ENCODE measurements around the gene ZNF263. TPM values are rescaled to one million over a fixed set of nuclear protein-coding genes. Genes with fewer than 3 reads are reported as not detected.
A peak's percentile ranks its signal among the peaks of the same experiment; 100 is the strongest.

ZNF263 gene
- total and polyA plus RNA-seq, 8 donors, result 18.5 to 54.0 (median 49.6) TPM

DNA sequence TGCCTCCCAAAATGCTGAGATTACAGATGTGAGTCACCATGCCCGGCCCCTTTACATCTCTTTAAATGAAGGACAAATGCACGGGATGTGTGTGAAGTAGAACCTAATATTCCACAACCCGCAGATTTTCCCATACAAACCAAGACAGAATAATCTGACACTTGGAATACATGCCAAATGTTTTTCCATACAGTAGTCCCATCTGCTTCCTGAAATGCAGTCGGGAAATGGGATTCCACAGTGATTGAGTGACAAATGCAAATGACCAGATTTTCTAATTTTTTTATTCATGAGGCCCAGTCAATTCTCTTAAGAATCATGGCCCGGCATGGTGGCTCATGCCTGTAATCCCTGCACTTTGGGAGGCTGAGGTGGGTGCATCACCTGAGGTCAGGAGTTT lies 41.5 kb upstream of the ZNF263 start:
- Histone ChIP-seq H3K27me3 (no peaks in the 10 kb centered on the region), H3K4me1 (peaks cover 0 to 22% of the 10 kb centered on the region in 2 donors), H3K36me3 (peaks cover 0 to 35% of the 10 kb centered on the region in 2 donors), H3K4me3 (no peak overlapping the region), H3K27ac (no peak overlapping the region), H3K9me3 (no peaks in the 10 kb centered on the region)
- no peak for ATAC-seq
- no peak for DNase-seq
- TF ChIP-seq, protein P1, sequence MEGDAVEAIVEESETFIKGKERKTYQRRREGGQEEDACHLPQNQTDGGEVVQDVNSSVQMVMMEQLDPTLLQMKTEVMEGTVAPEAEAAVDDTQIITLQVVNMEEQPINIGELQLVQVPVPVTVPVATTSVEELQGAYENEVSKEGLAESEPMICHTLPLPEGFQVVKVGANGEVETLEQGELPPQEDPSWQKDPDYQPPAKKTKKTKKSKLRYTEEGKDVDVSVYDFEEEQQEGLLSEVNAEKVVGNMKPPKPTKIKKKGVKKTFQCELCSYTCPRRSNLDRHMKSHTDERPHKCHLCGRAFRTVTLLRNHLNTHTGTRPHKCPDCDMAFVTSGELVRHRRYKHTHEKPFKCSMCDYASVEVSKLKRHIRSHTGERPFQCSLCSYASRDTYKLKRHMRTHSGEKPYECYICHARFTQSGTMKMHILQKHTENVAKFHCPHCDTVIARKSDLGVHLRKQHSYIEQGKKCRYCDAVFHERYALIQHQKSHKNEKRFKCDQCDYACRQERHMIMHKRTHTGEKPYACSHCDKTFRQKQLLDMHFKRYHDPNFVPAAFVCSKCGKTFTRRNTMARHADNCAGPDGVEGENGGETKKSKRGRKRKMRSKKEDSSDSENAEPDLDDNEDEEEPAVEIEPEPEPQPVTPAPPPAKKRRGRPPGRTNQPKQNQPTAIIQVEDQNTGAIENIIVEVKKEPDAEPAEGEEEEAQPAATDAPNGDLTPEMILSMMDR (IDR thresholded peaks at IDR 0.05), result no peak
- intact Hi-C loops (cut with DNase I), result no loop called here

DNA sequence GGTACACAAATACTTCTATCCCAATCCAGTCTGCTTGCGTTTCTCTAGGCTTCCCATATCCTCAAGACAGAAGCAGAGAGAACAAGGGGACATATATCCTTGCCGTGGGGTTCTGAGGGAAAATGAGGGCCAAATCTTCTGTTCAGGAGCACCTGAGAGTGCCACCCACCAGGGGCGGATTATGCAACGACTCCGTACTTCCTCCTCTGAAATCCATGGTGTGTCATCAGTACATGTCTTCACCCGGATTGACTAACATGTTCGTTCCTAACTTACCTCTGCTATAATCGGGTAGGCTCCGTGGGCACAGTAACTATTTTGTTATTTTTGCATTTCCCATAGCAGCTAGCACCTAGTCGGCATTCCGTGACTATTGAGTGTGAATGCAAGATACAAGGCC lies 40.6 kb upstream of the ZNF263 start:
- no peaks in the 10 kb centered on the region for H3K27me3 ChIP-seq
- H3K4me3 ChIP-seq, result no peak overlapping the region
- H3K27ac ChIP-seq, result peak overlapping the region in 1 of 2 donors; percentile 67
- H3K9me3 ChIP-seq, result no peaks in the 10 kb centered on the region
- intact Hi-C loops (cut with DNase I), result no loop called here
- H3K36me3 ChIP-seq, result peaks cover 0 to 43% of the 10 kb centered on the region in 2 donors
- DNase-seq (no peak), ATAC-seq (no peak)
- H3K4me1 ChIP-seq, result peaks cover 0 to 22% of the 10 kb centered on the region in 2 donors
- TF ChIP-seq, protein P1 (IDR thresholded peaks at IDR 0.05), result no peak

DNA sequence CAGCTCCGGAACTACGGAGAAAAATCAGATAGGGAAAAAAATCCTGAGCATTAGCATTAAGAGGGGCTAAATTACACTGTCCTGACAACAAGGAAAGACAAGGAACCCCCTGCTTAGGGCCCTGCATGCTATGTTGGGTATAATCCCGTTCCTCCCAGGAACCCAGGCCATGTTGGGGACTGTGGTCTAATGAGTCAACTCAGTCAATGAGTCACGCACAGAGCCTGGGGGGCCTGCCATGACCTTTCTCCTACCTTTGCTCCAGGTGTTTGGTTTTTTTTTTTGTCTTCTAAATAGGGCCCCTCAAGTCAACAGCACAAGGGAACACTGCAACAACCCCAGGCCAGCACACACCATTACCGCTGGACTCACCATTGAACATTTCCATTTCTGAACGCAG lies 39.4 kb upstream of the ZNF263 start:
- Histone ChIP-seq H3K9me3 (no peaks in the 10 kb centered on the region), H3K36me3 (peaks cover 0 to 54% of the 10 kb centered on the region in 2 donors), H3K27me3 (no peaks in the 10 kb centered on the region), H3K27ac (no peak overlapping the region), H3K4me3 (no peak overlapping the region), H3K4me1 (peaks cover 0 to 22% of the 10 kb centered on the region in 2 donors)
- no peak for DNase-seq
- TF ChIP-seq, protein P1 (IDR thresholded peaks at IDR 0.05), result no peak
- intact Hi-C loops (cut with DNase I), result no loop called here
- ATAC-seq, result no peak

DNA sequence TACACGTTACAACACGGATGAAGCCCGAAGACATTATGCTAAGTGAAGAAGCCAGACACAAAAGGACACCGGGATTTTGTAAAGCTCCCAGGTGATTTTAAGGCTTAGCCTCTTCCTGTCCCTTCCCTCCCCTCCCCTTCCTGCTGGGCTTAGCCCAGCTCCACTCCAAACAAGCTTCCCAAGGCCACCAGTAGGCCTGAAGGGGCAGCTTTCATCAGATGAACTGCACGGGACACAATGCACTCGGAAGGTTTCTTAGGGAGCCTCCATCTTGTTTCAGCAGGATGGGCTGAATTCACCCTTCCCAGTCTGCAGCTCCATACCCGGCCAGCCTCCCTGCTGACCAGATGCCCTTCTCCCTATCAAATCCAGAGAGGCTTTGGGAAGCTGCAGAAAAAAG lies 37.3 kb upstream of the ZNF263 start:
- ATAC-seq (no peak), DNase-seq (no peak)
- Histone ChIP-seq H3K27me3 (no peaks in the 10 kb centered on the region), H3K4me3 (no peak overlapping the region), H3K9me3 (no peaks in the 10 kb centered on the region), H3K36me3 (peaks cover 0 to 66% of the 10 kb centered on the region in 2 donors), H3K27ac (no peak overlapping the region), H3K4me1 (peaks cover 0 to 24% of the 10 kb centered on the region in 2 donors)
- TF ChIP-seq, protein P1 (IDR thresholded peaks at IDR 0.05), result no peak
- intact Hi-C loops (cut with DNase I), result no loop called here

DNA sequence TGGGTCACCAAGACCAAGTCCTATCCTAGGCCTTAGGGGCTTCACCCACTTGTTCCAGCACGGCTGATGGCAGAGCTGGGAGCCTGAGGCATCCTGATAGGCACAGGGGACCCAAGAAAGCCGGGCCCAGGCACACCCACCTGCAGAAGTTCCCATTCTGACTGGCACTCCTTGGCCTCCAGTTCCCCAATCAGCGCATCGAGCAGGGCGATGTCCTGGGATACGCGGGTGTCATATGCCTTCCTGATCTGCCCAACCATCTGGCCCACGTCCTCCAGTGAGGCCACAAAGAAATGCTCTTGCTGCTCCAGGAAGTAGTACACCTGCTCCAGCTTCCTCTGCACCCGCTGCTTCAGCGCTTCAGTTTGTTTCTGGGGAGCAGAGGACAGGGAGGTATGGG lies 36.4 kb upstream of the ZNF263 start:
- TF ChIP-seq, protein P1 (IDR thresholded peaks at IDR 0.05), result no peak
- ATAC-seq, result no peak
- no peak overlapping the region for H3K4me3 ChIP-seq
- no peak overlapping the region for H3K27ac ChIP-seq
- no peaks in the 10 kb centered on the region for H3K27me3 ChIP-seq
- H3K9me3 ChIP-seq, result no peaks in the 10 kb centered on the region
- intact Hi-C loops (cut with DNase I), result no loop called here
- peaks cover 0 to 69% of the 10 kb centered on the region in 2 donors for H3K36me3 ChIP-seq
- no peak for DNase-seq
- H3K4me1 ChIP-seq, result peaks cover 0 to 29% of the 10 kb centered on the region in 2 donors
